Inflammatory macrophage treated with lipopolysaccharide for 4 hours (primary cell): Measurements from ENCODE around the gene PEX6.

Source experiments
- DNase-seq: peaks from one replicate; pipeline ENCODE4 v3.0.0-alpha.2; 2020

The PEX6 gene, protein sequence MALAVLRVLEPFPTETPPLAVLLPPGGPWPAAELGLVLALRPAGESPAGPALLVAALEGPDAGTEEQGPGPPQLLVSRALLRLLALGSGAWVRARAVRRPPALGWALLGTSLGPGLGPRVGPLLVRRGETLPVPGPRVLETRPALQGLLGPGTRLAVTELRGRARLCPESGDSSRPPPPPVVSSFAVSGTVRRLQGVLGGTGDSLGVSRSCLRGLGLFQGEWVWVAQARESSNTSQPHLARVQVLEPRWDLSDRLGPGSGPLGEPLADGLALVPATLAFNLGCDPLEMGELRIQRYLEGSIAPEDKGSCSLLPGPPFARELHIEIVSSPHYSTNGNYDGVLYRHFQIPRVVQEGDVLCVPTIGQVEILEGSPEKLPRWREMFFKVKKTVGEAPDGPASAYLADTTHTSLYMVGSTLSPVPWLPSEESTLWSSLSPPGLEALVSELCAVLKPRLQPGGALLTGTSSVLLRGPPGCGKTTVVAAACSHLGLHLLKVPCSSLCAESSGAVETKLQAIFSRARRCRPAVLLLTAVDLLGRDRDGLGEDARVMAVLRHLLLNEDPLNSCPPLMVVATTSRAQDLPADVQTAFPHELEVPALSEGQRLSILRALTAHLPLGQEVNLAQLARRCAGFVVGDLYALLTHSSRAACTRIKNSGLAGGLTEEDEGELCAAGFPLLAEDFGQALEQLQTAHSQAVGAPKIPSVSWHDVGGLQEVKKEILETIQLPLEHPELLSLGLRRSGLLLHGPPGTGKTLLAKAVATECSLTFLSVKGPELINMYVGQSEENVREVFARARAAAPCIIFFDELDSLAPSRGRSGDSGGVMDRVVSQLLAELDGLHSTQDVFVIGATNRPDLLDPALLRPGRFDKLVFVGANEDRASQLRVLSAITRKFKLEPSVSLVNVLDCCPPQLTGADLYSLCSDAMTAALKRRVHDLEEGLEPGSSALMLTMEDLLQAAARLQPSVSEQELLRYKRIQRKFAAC

DNA sequence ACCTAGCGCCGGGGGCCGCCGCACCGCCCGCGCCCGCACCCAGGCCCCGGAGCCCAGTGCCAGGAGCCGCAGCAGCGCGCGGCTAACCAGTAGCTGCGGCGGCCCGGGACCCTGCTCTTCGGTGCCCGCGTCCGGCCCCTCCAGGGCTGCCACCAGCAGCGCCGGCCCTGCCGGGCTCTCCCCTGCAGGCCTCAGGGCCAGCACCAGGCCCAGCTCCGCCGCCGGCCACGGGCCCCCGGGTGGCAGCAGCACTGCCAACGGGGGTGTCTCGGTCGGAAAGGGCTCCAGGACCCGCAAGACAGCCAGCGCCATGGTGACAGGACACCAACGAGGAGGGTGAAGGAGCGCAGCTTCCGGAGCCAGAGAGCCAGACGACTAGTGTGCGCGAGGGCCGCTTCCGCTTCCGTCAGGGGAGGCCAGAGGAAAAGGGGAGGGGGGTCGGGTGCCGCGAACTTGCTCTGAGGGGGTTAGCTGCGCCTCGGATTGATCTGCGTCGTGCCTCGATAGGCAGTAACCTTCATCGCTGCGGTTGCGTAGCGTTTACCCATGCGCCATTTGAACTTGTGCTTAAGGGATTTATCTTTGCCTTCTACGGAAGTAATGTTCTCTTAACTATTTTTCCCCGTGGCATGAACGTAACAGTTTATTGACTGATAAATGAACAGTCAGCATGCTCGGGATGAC, at the start of gene PEX6:
Gene PEX6, minus strand, starts transcription at position 343 of the 684 bp plus-strand sequence. Its CDS starts 31 bp downstream, at position 312.
- peak; percentile 82 for DNase-seq

DNA sequence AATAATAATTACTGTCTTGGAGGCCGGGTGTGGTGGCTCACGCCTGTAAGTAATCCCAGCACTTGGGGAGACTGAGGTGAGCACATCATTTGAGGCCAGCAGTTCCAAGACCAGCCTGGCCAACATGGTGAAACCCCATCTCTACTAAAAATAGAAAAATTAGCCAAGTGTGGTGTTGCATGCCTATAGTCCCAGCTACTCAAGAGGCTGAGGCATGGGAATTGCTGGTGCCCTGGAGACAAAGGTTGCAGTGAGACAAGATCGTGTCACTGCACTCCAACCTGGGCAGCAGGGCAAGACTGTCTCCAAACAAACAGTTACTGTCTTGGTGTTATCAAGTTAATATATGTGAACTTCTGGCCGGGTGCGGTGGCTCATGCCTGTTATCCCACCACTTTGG, 47.4 kb upstream of the PEX6 start:
- no peak for DNase-seq

DNA sequence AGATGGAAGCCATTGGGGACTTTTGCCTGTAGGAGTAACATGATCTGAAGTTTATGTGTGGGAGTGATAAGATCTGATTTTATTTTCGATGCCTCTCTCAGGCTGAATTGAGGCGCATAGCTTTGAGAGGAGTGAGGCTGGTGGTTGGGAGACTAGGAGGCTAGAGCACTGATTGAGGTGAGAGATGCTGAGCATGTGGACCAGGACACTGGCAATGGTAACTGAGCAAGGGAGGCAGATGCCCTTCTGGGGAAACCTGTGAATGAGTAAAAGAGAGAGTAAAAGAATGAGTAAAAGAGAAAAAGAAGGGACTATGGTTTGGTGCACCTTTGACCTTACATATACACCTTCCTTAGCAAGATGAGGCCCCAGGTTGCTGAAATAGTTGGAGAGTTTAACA, 45.5 kb upstream of the PEX6 start:
- DNase-seq, result no peak

DNA sequence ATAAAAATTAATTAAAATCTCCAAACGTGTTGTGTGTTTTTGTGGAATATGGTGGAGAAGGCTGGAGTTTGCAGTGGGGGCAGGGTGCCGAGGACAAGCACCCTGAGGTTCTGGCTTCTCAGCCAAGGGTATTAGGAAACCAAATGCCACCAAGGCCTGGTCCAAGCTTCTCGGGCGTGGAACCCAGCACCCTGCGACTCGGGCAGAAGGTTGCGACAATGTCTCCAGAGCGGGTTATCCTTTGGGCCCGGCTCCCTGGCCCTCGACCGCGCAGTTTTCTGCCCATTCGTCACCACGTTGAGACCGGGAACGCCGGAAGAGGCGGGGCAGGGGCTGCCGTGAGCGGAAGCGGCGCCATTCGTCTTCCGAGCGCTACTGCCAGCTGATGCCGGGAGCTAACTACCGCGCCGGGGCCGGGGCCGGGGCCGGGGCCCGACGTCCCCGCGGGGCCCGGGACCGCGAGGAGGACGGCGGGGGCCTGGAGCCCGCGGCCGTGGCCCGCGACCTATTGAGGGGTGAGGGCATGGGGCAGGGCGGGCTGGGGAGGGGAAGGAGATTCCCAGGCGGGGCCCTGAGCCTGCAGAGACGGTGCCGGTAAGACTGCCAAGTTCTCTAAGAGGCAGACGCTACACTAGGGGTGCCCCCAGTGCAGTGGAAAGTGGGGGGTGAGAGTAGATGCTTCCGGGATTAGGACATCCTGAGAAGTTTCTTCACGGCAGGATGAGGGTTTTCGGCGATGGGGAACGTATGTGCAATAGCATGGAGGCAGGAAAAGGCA, 42.5 kb upstream of the PEX6 start, which contains the start of gene RRP36:
Gene RRP36, plus strand, starts transcription at position 354 of the 778 bp plus-strand sequence. Its CDS starts 32 bp downstream, at position 386.
- peak; percentile 77 for DNase-seq

DNA sequence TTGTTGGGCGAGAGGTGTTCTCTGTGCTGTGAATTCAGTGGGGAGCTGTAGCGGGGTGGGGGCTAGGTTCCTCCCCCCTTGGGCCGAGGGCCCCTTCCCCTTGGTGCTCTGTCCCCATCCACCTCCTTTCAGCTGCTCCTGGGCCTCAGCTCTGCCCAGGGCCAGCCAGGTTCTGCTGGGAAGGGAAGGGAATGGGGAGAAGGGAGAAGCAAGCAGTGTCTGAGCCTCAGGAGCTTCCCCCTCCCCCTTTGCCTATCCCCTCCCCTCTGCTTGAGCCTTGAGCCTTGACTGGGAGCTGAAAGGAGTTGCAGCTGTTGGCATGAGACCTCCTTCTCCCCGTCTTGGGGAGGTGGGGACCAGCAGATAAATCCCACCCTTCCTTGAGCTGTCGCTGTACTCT, 41.9 kb upstream of the PEX6 start:
- DNase-seq, result no peak

DNA sequence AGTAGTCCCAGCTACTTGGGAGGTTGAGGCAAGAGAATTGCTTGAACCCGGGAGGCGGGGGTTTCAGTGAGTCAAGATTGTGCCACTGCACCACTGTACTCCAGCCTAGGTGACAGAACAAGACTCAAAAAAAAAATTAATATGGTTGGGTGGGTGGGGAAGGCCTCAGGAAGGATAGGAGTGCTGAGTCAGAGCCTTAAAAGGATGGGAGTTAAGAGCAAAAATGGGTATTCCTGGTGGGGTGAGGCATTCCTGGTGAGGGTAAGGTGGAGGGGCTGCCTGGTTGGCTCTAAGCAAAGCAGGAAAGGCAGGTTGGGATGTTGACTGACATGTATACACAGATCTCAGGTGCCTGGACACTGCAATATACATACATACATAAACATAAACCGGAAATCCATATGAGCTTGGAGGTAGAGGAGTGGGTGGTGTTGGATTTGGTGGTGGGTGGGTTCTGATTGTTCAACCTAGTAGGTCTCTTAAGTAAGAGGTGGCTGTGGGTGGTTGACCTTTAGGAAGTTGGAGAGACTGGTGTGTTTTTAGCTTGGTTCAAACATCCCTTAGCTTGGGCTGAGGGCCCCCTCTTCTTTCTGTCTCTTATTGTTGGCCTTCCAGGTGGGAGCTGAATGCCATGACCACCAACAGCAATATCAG, 41.2 kb upstream of the PEX6 start:
- DNase-seq, result no peak

DNA sequence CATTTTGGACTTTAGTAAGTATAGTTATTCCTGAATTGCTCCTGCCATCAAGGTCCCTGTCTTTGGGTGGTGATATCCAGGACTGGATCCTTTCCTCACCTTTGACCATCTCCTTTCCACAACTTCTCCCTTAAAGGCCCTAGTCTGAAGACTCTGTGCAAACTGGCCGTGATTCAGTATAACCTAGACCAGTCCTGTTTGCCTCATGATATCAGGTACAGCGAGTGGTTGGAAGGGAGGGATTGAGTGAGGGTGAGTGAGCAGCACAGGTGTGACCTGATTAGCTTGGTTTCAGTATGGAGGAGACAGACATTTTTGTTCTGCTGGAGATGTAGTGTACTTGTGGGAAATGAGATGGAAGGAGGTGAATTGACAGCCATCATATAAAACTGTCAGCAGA, 40.2 kb upstream of the PEX6 start:
- DNase-seq, result no peak

DNA sequence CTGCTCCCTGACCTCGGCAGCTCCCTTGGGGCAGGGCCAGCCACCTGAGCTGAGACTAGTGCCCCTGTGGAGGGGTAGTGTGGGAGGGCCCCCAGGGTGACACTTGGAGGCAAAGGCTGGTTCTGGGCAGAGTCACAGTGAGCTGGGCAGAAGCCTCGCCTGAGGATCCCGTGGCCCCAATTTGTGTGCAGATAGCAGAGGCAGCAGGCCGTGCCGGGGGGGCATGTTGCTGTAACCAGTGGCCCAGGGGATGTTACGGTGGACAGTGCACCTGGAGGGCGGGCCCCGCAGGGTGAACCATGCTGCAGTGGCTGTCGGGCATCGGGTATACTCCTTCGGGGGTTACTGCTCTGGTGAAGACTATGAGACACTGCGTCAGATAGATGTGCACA, 38.0 kb upstream of the PEX6 start:
- DNase-seq, result no peak

DNA sequence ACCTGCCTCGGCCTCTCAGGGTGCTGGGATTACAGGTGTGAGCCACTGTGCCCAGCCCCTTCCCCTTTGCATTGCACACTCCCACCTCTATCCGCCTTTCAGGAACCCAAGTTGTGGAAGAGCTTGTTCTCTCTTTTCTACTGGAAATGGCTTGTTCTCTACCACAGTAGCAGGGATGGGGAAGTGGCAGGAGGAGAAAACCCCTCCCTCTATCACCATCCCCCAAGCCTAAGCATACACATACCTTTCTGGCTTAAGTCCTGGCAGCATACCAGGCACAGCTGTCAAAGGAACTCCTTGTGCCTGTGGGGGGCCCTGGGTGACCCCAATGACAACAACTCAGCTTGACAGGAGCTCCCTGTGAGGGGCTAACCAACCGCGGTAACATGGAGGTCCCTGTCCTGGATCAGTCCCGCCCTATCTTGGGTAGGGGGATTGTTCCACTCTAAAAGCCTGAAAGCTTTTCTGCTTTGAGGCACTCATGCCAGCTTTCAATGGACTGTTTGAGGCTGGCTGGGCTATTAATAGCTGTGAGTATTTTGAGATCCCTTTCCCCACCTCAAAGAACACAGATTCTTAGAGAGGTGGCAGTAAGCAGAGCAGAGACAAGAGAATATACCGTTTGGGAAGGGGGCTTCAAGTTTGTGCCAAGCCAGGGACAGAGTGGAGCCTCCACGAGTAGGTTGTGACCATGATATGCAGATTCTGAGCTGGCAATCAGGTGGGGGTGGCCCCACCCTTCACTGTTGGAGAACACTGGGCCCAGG, 37.4 kb upstream of the PEX6 start:
- no peak for DNase-seq

DNA sequence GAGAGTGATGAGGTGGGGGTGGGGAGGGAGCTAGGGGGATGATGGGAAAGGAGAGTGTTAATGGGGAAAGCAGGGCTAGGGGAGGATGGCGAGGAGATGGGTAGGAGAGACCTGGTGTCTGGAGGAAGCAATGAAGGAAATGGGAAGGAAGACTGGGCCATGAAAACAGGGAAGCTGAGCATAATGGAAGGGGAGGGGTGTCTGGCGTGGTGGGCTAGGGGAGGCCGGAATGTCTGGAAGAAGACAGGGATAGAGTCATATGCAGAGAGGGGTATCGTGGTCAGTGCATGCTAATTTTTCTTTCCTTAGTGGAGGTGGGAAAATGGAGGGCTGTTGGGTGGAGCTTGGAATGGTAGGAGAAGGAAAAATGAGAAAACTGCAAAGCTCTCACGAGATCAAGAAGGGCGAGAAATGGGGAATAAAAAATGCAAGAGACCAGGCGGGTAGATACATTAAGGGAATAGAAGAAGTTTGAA, 35.5 kb upstream of the PEX6 start:
- DNase-seq, result peak; percentile 2

DNA sequence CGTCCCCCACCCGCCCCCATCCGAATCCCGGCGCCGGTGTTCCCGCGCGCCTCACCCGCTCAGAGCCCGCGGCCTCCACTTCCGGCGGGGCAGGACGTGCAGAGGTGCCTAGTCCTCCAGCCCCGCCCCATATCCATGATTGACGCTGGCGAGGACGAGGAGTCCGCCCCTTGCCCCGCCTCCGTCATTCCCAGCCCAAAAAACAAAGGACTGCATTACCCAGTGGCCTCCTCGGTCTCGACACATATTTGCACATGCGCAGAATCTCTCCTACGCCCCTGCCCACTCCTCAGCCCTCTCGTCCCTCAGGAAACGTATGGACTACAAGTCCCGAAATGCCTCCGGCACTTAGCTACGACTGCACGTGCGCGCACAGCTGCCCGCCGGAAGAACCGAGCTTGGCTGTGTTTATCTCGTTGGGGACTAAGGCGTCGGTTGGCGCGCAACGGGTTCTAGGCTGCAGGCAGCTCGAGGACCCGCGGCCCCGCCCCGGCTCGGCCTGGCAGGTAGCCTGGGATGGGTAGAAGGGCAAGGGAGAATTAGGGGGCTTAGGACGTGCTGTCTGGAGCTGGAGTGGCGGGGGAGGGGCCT, 35.0 kb upstream of the PEX6 start, which contains the start of the genes KLHDC3 and MEA1:
Gene KLHDC3, plus strand, starts transcription at position 407 of the 591 bp plus-strand sequence. CDS start 2,944 bp downstream, outside the sequence.
Gene MEA1, minus strand, starts transcription at position 104 of the 591 bp plus-strand sequence. CDS start 133 bp downstream, outside the sequence.
- DNase-seq, result peak; percentile 100

DNA sequence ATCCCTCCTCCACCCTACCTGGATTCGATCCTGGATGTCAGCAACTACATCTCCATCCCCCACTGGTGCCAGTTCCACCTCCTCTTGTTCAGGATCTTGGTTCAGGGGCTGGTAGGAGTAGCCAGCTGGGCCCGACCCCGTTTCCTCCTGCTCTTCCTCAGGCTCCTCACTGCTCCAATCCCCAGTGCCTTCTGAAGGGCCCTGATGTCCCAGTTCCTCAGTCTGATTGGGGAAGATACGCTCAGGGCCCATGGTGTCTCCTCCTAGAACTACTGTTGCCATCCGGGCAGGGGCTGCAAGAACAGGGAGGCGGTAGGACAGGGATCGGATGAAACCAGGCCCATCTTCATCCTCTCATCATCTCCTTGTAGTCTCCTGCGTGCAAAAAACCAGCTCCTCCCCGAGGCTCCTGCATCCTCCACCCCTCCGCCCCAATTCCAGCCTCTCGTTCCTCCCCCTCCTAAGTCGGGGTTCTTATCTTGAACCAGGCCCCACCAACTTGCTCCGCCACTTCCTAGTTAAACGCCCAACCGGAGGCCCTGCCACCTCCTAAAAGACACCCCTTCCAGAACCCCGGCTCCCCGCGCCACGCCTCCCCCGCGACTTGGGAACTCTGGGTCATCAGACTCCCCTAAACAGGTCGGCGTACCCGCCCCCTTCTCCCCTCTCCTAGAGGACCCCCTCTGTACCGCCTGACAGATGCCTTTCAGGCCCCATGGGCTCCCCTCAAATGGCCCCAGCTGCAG, 34.3 kb upstream of the PEX6 start:
- peak; percentile 11 for DNase-seq

DNA sequence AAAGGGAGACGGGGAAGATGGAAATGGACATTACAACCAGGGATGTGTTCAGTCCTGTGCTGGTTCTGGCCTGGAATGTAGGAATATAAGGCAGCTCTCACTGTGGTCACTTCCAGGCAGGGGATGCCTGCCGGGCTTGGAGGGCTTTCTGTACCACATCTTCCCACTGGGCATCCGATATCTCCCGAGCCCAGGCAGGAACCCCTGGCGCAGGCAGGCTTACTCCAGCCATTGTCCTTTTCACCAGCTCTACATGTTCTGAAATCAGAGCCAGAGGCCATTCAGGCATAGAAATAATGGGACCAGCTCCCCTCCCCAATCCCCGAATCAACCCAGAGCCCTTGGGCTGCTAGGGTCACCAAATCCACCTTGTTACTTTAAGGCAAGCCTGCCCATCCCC, 33.4 kb upstream of the PEX6 start:
- DNase-seq, result no peak

DNA sequence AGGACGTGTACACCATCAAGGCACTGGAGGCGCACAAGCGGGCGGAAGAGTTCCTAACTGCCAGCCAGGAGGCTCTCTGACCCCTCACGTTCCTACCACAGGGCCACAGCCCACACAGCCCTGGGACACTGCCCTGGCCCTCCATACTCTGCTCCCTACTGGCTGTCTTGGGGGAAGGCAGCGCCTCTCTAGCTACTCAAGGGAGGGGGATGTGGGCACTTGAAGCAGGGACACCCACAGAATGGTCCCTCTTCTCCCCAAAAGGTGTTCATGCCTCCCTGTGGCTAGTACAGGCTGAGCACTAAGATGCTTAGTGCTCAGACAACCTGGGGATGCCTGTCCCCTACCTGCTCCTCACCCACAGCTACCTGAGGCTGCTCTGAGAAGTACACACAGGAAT, 32.2 kb upstream of the PEX6 start:
- no peak for DNase-seq

DNA sequence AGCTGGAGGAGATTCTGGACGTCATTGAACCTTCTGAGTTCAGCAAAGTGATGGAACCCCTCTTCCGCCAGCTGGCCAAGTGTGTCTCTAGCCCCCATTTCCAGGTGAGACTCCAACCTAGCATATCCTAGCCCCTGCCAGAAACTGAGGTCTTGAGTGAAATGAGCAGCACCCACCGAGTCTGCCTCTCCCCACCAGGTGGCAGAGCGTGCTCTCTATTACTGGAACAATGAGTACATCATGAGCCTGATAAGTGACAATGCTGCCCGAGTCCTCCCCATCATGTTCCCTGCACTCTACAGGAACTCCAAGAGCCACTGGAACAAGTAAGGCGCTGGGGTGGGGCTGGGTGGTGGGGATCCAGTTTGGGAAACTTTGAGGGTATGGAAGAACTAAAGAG, 30.1 kb upstream of the PEX6 start:
- DNase-seq, result peak; percentile 36

DNA sequence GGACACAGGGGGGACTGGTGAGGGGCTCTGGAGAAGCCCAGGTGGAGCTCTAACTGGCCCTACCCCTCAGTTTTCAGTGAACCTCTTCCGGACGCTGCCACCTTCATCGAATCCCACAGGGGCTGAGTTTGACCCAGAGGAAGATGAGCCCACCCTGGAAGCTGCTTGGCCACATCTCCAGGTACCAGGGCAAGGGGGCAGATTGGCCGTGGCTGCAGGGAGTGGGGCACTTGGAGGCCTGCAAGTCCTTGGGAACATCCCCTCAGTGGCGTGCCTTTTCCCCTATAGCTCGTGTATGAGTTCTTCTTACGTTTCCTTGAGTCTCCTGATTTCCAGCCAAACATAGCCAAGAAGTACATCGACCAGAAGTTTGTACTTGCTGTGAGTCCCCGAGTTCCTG, 28.1 kb upstream of the PEX6 start:
- no peak for DNase-seq

DNA sequence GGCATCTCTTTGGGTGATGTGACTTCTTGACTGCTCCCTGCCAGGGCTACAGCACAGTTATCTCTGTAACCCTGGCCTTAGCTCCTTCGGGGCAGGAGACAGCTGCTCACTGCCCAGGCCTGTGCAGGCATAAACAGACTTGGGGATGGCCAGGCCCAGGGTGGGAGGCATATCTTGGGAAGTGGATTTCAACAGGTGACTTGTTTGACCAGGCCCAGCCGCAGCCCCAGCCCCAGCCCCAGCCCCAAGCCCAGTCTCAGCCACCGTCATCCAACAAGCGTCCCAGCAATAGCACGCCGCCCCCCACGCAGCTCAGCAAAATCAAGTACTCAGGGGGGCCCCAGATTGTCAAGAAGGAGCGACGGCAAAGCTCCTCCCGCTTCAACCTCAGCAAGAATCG, 27.3 kb upstream of the PEX6 start:
- DNase-seq, result no peak

DNA sequence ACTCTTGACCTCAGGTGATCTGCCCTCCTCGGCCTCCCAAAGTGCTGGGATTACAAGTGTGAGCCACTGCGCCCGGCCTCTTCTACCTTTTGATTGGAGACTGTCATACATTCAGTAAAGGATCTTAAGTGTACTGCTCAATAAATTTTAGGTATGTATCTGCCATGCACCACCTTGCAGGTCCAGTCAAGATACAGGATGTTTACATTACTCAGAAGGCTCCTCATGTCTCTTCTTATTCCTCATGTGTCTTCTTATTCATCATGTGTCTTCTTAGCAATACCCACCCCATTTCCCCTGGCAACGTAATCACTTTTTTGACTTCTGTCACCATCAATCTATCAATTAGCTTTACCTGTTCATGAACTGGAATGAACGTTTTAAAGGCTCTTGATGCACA, 26.9 kb upstream of the PEX6 start:
- DNase-seq, result no peak

DNA sequence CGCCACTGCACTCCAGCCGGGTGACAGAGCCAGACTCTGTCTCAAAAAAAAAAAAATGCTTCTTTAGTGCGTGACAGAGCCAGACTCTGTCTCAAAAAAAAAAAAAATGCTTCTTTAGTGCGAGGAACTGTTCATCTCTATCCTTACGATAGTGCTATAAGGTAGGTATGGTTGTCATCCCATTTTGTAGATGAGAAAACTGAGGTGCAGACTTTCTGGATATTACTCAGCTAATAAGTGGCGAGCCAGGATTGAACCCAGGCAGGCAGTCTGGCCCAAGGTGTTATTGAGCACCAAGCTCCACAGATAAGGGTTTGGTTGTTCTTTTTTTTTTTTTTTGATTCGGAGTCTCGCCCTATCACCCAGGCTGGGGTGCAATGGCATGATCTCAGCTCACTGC, 22.9 kb upstream of the PEX6 start:
- no peak for DNase-seq
